ENCODE data around the gene TMEM175.

Gene TMEM175

GRCh38 chr4:900073-900472, 32.2 kb upstream of the TMEM175 start:
- no peak for DNase-seq

- no peak for DNase-seq
Observed at GRCh38 chr4:900721-901120, 31.5 kb upstream of the TMEM175 start.

- no peak for DNase-seq
Observed at GRCh38 chr4:901192-901910, 30.9 kb upstream of the TMEM175 start.

- no peak for DNase-seq
Observed at GRCh38 chr4:903066-904046, 28.9 kb upstream of the TMEM175 start.

GRCh38 chr4:905485-906338, 26.5 kb upstream of the TMEM175 start:
- no peak for DNase-seq

GRCh38 chr4:906339-907102, 25.7 kb upstream of the TMEM175 start:
- DNase-seq = no peak

GRCh38 chr4:907103-907400, 25.2 kb upstream of the TMEM175 start:
- DNase-seq = no peak

- no peak for DNase-seq
Observed at GRCh38 chr4:907691-908425, 24.4 kb upstream of the TMEM175 start.

- no peak for DNase-seq
Observed at GRCh38 chr4:909131-909571, 23.1 kb upstream of the TMEM175 start.

- no peak for DNase-seq
Observed at GRCh38 chr4:909821-910220, 22.4 kb upstream of the TMEM175 start.

GRCh38 chr4:910366-911091, 21.7 kb upstream of the TMEM175 start:
- DNase-seq = no peak

GRCh38 chr4:911221-911751, 21.0 kb upstream of the TMEM175 start:
- DNase-seq = no peak

- DNase-seq = no peak
Observed at GRCh38 chr4:911871-912490, 20.3 kb upstream of the TMEM175 start.

- DNase-seq = no peak
Observed at GRCh38 chr4:912548-913279, 19.5 kb upstream of the TMEM175 start.

GRCh38 chr4:913280-913618, 19.0 kb upstream of the TMEM175 start:
- DNase-seq = no peak

- DNase-seq = no peak
Observed at GRCh38 chr4:914531-914930, 17.7 kb upstream of the TMEM175 start.

- DNase-seq = no peak
Observed at GRCh38 chr4:915041-915474, 17.2 kb upstream of the TMEM175 start.

- no peak for DNase-seq
Observed at GRCh38 chr4:915595-915994, 16.7 kb upstream of the TMEM175 start.

- no peak for DNase-seq
Observed at GRCh38 chr4:917466-917865, 14.8 kb upstream of the TMEM175 start.

- DNase-seq = no peak
Observed at GRCh38 chr4:917992-918391, 14.3 kb upstream of the TMEM175 start.
